Measurements from ENCODE around the gene GASK1B. TPM values are rescaled to one million over a fixed set of nuclear protein-coding genes. Genes with fewer than 3 reads are reported as not detected.
A peak's percentile ranks its signal among the peaks of the same experiment; 100 is the strongest.

GASK1B gene
- total RNA-seq, 2 experiments from 2014 or later = 0.22 to 0.28 TPM

GRCh38 chr4:158159054-158159717 is 13.6 kb downstream of the GASK1B start:
- Mint-ChIP-seq H3K27me3 (peaks cover 15% of the 10 kb centered on the region), H3K9me3 (no peaks in the 10 kb centered on the region), H3K27ac (no peak overlapping the region), H3K4me3 (no peak overlapping the region), H3K4me1 (ENCODE audit: low read depth) (no peaks in the 10 kb centered on the region), H3K36me3 (ENCODE audit: low read depth) (no peaks in the 10 kb centered on the region)
- DNase-seq (peak in 2 of 14 experiments; percentile 36 to 47), ATAC-seq (ENCODE audit: poor library complexity) (no peak)
- Histone ChIP-seq H3K27ac (ENCODE audit: low read depth in 1 of 2, low read length in 2 of 2) (no peak overlapping the region), H3K36me3 (ENCODE audit: insufficient read depth, low read length) (no peaks in the 10 kb centered on the region), H3K9me3 (ENCODE audit: control insufficient read depth in 1 of 2, insufficient read depth in 1 of 2, low read length in 2 of 2) (no peaks in the 10 kb centered on the region), H3K4me1 (ENCODE audit: insufficient read depth, low read length) (no peaks in the 10 kb centered on the region), H3K27me3 (ENCODE audit: control insufficient read depth in 1 of 2, insufficient read depth in 2 of 2, low read length in 2 of 2) (no peaks in the 10 kb centered on the region), H3K4me3 (ENCODE audit: low read length) (no peak overlapping the region)
- ChIA-PET CTCF (no interaction called here), POLR2A (no interaction called here)
- intact Hi-C loops (cut with DNase I, micrococcal nuclease) = no loop called here
- TF ChIP-seq CTCF (IDR thresholded peaks at IDR 0.05) = no peak

GRCh38 chr4:158157412-158157811 is 15.4 kb downstream of the GASK1B start:
- Mint-ChIP-seq H3K4me3 (no peak overlapping the region), H3K27me3 (peaks cover 14% of the 10 kb centered on the region), H3K9me3 (no peaks in the 10 kb centered on the region), H3K4me1 (ENCODE audit: low read depth) (no peaks in the 10 kb centered on the region), H3K36me3 (ENCODE audit: low read depth) (no peaks in the 10 kb centered on the region), H3K27ac (no peak overlapping the region)
- Histone ChIP-seq H3K4me1 (ENCODE audit: insufficient read depth, low read length) (no peaks in the 10 kb centered on the region), H3K36me3 (ENCODE audit: insufficient read depth, low read length) (no peaks in the 10 kb centered on the region), H3K9me3 (ENCODE audit: control insufficient read depth in 1 of 2, insufficient read depth in 1 of 2, low read length in 2 of 2) (no peaks in the 10 kb centered on the region), H3K27ac (ENCODE audit: low read depth in 1 of 2, low read length in 2 of 2) (no peak overlapping the region), H3K4me3 (ENCODE audit: low read length) (no peak overlapping the region), H3K27me3 (ENCODE audit: control insufficient read depth in 1 of 2, insufficient read depth in 2 of 2, low read length in 2 of 2) (no peaks in the 10 kb centered on the region)
- ChIA-PET POLR2A (no interaction called here), CTCF (no interaction called here)
- intact Hi-C loops (cut with DNase I, micrococcal nuclease) = no loop called here
- no peak for ATAC-seq (ENCODE audit: poor library complexity)
- TF ChIP-seq CTCF (IDR thresholded peaks at IDR 0.05) = no peak
- DNase-seq = no peak

GRCh38 chr4:158155656-158156356 is 17.0 kb downstream of the GASK1B start:
- intact Hi-C loops (cut with DNase I, micrococcal nuclease) = no loop called here
- no peak overlapping the region for H3K4me3 Mint-ChIP-seq
- no peak overlapping the region for H3K27ac Mint-ChIP-seq
- peaks cover 7% of the 10 kb centered on the region for H3K27me3 Mint-ChIP-seq
- no peak overlapping the region for H3K4me3 ChIP-seq (ENCODE audit: low read length)
- CTCF ChIA-PET = no interaction called here
- no peaks in the 10 kb centered on the region for H3K4me1 Mint-ChIP-seq (ENCODE audit: low read depth)
- H3K36me3 ChIP-seq (ENCODE audit: insufficient read depth, low read length) = no peaks in the 10 kb centered on the region
- H3K27ac ChIP-seq (ENCODE audit: low read depth in 1 of 2, low read length in 2 of 2) = no peak overlapping the region
- POLR2A ChIA-PET = no interaction called here
- H3K9me3 Mint-ChIP-seq = peaks cover 2% of the 10 kb centered on the region
- DNase-seq (no peak), ATAC-seq (ENCODE audit: poor library complexity) (no peak)
- no peaks in the 10 kb centered on the region for H3K4me1 ChIP-seq (ENCODE audit: insufficient read depth, low read length)
- no peak for TF ChIP-seq CTCF (IDR thresholded peaks at IDR 0.05)
- H3K27me3 ChIP-seq (ENCODE audit: control insufficient read depth in 1 of 2, insufficient read depth in 2 of 2, low read length in 2 of 2) = no peaks in the 10 kb centered on the region
- no peaks in the 10 kb centered on the region for H3K9me3 ChIP-seq (ENCODE audit: control insufficient read depth in 1 of 2, insufficient read depth in 1 of 2, low read length in 2 of 2)
- H3K36me3 Mint-ChIP-seq (ENCODE audit: low read depth) = no peaks in the 10 kb centered on the region
